ENCODE results near the gene SRC.

GRCh38 chr20:37405351-37405897 is 59.5 kb downstream of the SRC start:
- TF ChIP-seq, protein P1, sequence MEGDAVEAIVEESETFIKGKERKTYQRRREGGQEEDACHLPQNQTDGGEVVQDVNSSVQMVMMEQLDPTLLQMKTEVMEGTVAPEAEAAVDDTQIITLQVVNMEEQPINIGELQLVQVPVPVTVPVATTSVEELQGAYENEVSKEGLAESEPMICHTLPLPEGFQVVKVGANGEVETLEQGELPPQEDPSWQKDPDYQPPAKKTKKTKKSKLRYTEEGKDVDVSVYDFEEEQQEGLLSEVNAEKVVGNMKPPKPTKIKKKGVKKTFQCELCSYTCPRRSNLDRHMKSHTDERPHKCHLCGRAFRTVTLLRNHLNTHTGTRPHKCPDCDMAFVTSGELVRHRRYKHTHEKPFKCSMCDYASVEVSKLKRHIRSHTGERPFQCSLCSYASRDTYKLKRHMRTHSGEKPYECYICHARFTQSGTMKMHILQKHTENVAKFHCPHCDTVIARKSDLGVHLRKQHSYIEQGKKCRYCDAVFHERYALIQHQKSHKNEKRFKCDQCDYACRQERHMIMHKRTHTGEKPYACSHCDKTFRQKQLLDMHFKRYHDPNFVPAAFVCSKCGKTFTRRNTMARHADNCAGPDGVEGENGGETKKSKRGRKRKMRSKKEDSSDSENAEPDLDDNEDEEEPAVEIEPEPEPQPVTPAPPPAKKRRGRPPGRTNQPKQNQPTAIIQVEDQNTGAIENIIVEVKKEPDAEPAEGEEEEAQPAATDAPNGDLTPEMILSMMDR (IDR thresholded peaks at IDR 0.05 in 4 of 5, conservative IDR thresholded peaks at IDR 0.05 in 1 of 5), result no peak
- TF ChIP-seq POLR2A (IDR thresholded peaks at IDR 0.05), result no peak

Measured in gastrocnemius medialis (tissue), 4 donors.